Nephron (organoid): ENCODE measurements around the gene KCNJ1.

ENCODE experiments used
- H3K27ac Mint-ChIP-seq, 3 experiments: 2 replicates each; pipeline ENCODE4 v1.8.0; 2020; ENCODE audit warnings: mixed read lengths in 3 of 3, mild to moderate bottlenecking in 2 of 3, moderate library complexity in 1 of 3
- H3K27me3 Mint-ChIP-seq: 2 replicates; pipeline ENCODE4 v1.8.0; 2021; ENCODE audit warnings: low read depth, mild to moderate bottlenecking, moderate library complexity, mixed read lengths
- H3K36me3 Mint-ChIP-seq: 2 replicates; pipeline ENCODE4 v1.8.0; 2020; ENCODE audit warnings: low read depth, mixed read lengths
- H3K4me1 Mint-ChIP-seq: 2 replicates; pipeline ENCODE4 v1.8.0; 2020; ENCODE audit warnings: mixed read lengths
- H3K4me3 Mint-ChIP-seq, 3 experiments: 2 replicates each; pipeline ENCODE4 v1.8.0; 2020; ENCODE audit warnings: mild to moderate bottlenecking in 3 of 3, mixed read lengths in 3 of 3, moderate library complexity in 2 of 3
- H3K9me3 Mint-ChIP-seq: 2 replicates; pipeline ENCODE4 v1.8.0; 2020; ENCODE audit warnings: mixed read lengths
- CTCF ChIP-seq, 3 experiments: fragments of 200-600 bp; sonication (generic); IDR thresholded peaks; one replicate each; pipeline ENCODE4 v1.5.0; 2021; ENCODE audit warnings: antibody characterized with exemption in 3 of 3; ENCODE audit not compliant: unreplicated experiment in 3 of 3

The KCNJ1 gene

GRCh38 chr11:128889657-128890213 is 22.6 kb upstream of the KCNJ1 start:
- no peaks in the 10 kb centered on the region for H3K36me3 Mint-ChIP-seq
- TF ChIP-seq CTCF (IDR thresholded peaks at IDR 0.05; ENCODE audit: unreplicated experiment in 3 of 3), result no peak
- H3K27me3 Mint-ChIP-seq, result peaks cover 86% of the 10 kb centered on the region
- H3K4me1 Mint-ChIP-seq, result no peaks in the 10 kb centered on the region
- H3K9me3 Mint-ChIP-seq, result no peaks in the 10 kb centered on the region
- H3K4me3 Mint-ChIP-seq, result peak overlapping the region in 2 of 3 experiments; percentile 57 to 87
- no peak overlapping the region for H3K27ac Mint-ChIP-seq

- H3K4me3 Mint-ChIP-seq, result peak overlapping the region in 2 of 3 experiments; percentile 25 to 37
These were observed 21.2 kb upstream of the KCNJ1 start for GRCh38 chr11:128888034-128888985.

GRCh38 chr11:128886406-128887124 is 19.5 kb upstream of the KCNJ1 start:
- no peaks in the 10 kb centered on the region for H3K36me3 Mint-ChIP-seq
- H3K4me1 Mint-ChIP-seq, result no peaks in the 10 kb centered on the region
- H3K4me3 Mint-ChIP-seq, result no peak overlapping the region
- H3K27me3 Mint-ChIP-seq, result peaks cover 87% of the 10 kb centered on the region
- H3K9me3 Mint-ChIP-seq, result no peaks in the 10 kb centered on the region
- peak; percentile 26 to 37 (median 28) for TF ChIP-seq CTCF (IDR thresholded peaks at IDR 0.05; ENCODE audit: unreplicated experiment in 3 of 3)
- no peak overlapping the region for H3K27ac Mint-ChIP-seq

More at GRCh38 chr11:128888034-128888985, 21.2 kb upstream of the KCNJ1 start:
- no peaks in the 10 kb centered on the region for H3K9me3 Mint-ChIP-seq
- no peaks in the 10 kb centered on the region for H3K36me3 Mint-ChIP-seq
- peak in 2 of 3 experiments; percentile 10 to 17 for TF ChIP-seq CTCF (IDR thresholded peaks at IDR 0.05; ENCODE audit: unreplicated experiment in 3 of 3)
- peaks cover 86% of the 10 kb centered on the region for H3K27me3 Mint-ChIP-seq
- no peaks in the 10 kb centered on the region for H3K4me1 Mint-ChIP-seq
- H3K27ac Mint-ChIP-seq, result no peak overlapping the region

GRCh38 chr11:128884703-128885338 is 17.7 kb upstream of the KCNJ1 start:
- Mint-ChIP-seq H3K4me3 (no peak overlapping the region), H3K4me1 (no peaks in the 10 kb centered on the region), H3K9me3 (no peaks in the 10 kb centered on the region), H3K27ac (no peak overlapping the region), H3K27me3 (peaks cover 81% of the 10 kb centered on the region), H3K36me3 (no peaks in the 10 kb centered on the region)
- TF ChIP-seq CTCF (IDR thresholded peaks at IDR 0.05; ENCODE audit: unreplicated experiment in 3 of 3), result peak; percentile 73 to 88 (median 88)

GRCh38 chr11:128884054-128884453 is 17.0 kb upstream of the KCNJ1 start:
- H3K27me3 Mint-ChIP-seq, result peaks cover 74% of the 10 kb centered on the region
- no peaks in the 10 kb centered on the region for H3K36me3 Mint-ChIP-seq
- no peak for TF ChIP-seq CTCF (IDR thresholded peaks at IDR 0.05; ENCODE audit: unreplicated experiment in 3 of 3)
- H3K4me1 Mint-ChIP-seq, result no peaks in the 10 kb centered on the region
- H3K27ac Mint-ChIP-seq, result no peak overlapping the region
- no peak overlapping the region for H3K4me3 Mint-ChIP-seq
- H3K9me3 Mint-ChIP-seq, result no peaks in the 10 kb centered on the region
